ENCODE measurements around the gene PGAP6.
"Not testable (repeated sequence)": the region's sequence is repeated elsewhere in the genome, so short reads cannot be mapped to it uniquely, and the experiment has no call there.

The PGAP6 gene

GRCh38 chr16:381789-382717 is at the start of gene PGAP6:
Gene PGAP6, minus strand, starts transcription at chr16:381978. Its CDS starts 157 bp downstream, at chr16:381821.
- peak; percentile 45 for DNase-seq (ENCODE audit: low read depth)

GRCh38 chr16:430904-431303 is 49.1 kb upstream of the PGAP6 start:
- no peak for DNase-seq (ENCODE audit: low read depth)

GRCh38 chr16:427250-427649 is 45.5 kb upstream of the PGAP6 start:
- no peak for DNase-seq (ENCODE audit: low read depth)

- no peak for DNase-seq (ENCODE audit: low read depth)
Measured at GRCh38 chr16:426906-427249, 45.1 kb upstream of the PGAP6 start.

- no peak for DNase-seq (ENCODE audit: low read depth)
Measured at GRCh38 chr16:426115-426905, 44.5 kb upstream of the PGAP6 start.

GRCh38 chr16:425740-426114 is 43.9 kb upstream of the PGAP6 start:
- DNase-seq (ENCODE audit: low read depth): no peak

GRCh38 chr16:425082-425718 is 43.4 kb upstream of the PGAP6 start, which contains the start of gene RAB11FIP3:
Gene RAB11FIP3, plus strand, starts transcription at chr16:425649. Its CDS starts 358 bp downstream, at chr16:426007.
- peak; percentile 70 for DNase-seq (ENCODE audit: low read depth)

- no peak for DNase-seq (ENCODE audit: low read depth)
Measured at GRCh38 chr16:424623-425081, 42.9 kb upstream of the PGAP6 start.

- DNase-seq (ENCODE audit: low read depth): no peak
Measured at GRCh38 chr16:424033-424622, 42.4 kb upstream of the PGAP6 start.

- DNase-seq (ENCODE audit: low read depth): not testable (repeated sequence)
Measured at GRCh38 chr16:422179-422578, 40.4 kb upstream of the PGAP6 start.

- DNase-seq (ENCODE audit: low read depth): not testable (repeated sequence)
Measured at GRCh38 chr16:415170-415498, 33.4 kb upstream of the PGAP6 start.

GRCh38 chr16:414395-415169 is 32.8 kb upstream of the PGAP6 start:
- DNase-seq (ENCODE audit: low read depth): no peak

GRCh38 chr16:411576-412265 is 29.9 kb upstream of the PGAP6 start:
- DNase-seq (ENCODE audit: low read depth): no peak

GRCh38 chr16:410516-411178 is 28.9 kb upstream of the PGAP6 start:
- no peak for DNase-seq (ENCODE audit: low read depth)

- no peak for DNase-seq (ENCODE audit: low read depth)
Measured at GRCh38 chr16:407253-407652, 25.5 kb upstream of the PGAP6 start.

- DNase-seq (ENCODE audit: low read depth): no peak
Measured at GRCh38 chr16:405548-406506, 24.0 kb upstream of the PGAP6 start.

- DNase-seq (ENCODE audit: low read depth): no peak
Measured at GRCh38 chr16:404971-405486, 23.3 kb upstream of the PGAP6 start.

GRCh38 chr16:401468-402348 is 19.9 kb upstream of the PGAP6 start, which contains the start of gene DECR2:
Gene DECR2, plus strand, starts transcription at chr16:401885. Its CDS starts 79 bp downstream, at chr16:401964.
- DNase-seq (ENCODE audit: low read depth): peak; percentile 100

All from stimulated activated CD8-positive, alpha-beta memory T cell treated with anti-CD3 and anti-CD28 coated beads, Interleukin-15, amount 100 ng/mL, for 24 hours (primary cell).